ENCODE measurements around the gene CSN3. TPM values are rescaled to one million over a fixed set of nuclear protein-coding genes. Genes with fewer than 3 reads are reported as not detected.
"Not testable (repeated sequence)": the region's sequence is repeated elsewhere in the genome, so short reads cannot be mapped to it uniquely, and the experiment has no call there.

The CSN3 gene, protein sequence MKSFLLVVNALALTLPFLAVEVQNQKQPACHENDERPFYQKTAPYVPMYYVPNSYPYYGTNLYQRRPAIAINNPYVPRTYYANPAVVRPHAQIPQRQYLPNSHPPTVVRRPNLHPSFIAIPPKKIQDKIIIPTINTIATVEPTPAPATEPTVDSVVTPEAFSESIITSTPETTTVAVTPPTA
- total RNA-seq (2014; rRNA removed; shearing (Covaris generic)) = not detected in 2 replicates

DNA sequence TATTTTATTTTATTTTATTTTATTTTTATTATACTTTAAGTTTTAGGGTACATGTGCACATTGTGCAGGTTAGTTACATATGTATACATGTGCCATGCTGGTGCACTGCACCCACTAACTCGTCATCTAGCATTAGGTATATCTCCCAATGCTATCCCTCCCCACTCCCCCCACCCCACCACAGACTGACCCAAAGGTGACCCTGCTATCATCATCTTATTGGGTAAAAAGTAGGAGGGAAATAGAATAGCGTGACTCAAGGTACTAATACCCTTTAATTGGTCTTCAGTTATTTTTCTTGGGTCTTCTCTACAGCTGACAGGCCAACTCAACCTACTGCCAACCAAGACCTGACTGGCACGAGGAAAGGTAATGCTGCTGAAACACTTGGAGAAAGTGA, at the start of gene CSN3:
Gene CSN3, plus strand, starts transcription at position 301 of the 400 bp plus-strand sequence. CDS start 2,223 bp downstream, outside the sequence.
- not testable (repeated sequence) for DNase-seq (ENCODE audit: low spot score)

DNA sequence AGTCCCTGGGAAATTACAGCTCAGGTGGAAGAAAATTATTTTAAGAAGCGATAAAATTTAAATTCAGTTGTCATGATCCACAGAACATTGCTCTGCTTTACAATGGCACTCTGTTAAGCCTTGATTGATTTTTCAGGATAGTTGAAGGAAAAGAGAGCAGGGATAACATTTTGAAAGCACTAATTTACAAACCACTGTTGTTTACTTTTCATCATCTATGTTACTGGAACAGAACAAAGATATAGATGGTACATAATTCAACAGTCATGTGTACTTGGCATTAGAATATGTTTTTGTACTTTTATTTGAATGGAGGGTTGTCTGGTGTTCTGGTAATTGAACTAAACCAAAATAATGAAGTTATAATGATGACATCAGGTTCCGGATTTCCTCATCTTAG, 49.5 kb upstream of the CSN3 start:
- no peak for DNase-seq (ENCODE audit: low spot score)

- no peak for DNase-seq (ENCODE audit: low spot score)
Measured at GRCh38 chr4:70195425-70195824, 47.0 kb upstream of the CSN3 start, which contains the start of gene ODAM. ODAM (plus strand) TSS chr4:70195725; CDS start chr4:70196544, 819 bp downstream.

DNA sequence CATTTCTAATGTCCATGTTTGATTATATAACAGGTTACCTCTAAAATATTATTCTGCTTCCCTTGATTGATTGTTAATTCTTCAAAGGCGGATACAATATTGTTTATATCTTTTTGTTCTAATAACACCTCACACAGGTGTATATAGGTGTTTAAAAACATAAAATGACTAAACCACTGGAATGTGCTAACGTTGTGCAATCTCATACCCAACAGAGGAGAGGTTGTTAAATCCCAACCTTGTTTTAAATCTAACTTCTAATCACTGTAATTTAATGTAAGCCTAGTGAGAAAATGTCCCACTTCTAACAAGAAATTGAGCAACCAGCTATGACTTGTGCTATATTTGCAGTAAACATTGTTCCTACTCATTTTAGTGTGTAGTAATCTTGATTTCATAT, 45.5 kb upstream of the CSN3 start:
- no peak for DNase-seq (ENCODE audit: low spot score)

DNA sequence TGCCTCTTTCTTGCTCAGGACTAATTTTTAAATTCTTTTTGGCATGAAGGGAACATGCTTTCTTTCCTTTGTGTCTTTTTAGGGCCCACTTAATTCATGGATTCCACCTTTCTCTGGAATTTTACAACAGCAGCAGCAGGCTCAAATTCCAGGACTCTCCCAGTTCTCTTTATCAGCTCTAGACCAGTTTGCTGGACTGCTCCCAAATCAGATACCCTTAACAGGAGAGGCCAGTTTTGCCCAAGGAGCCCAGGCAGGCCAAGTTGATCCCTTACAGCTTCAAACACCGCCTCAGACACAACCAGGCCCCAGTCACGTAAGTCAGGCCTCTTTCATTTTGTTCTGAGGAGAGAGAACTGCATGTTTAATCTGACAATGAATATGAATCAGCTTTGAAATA, 44.6 kb upstream of the CSN3 start:
- no peak for DNase-seq (ENCODE audit: low spot score)

DNA sequence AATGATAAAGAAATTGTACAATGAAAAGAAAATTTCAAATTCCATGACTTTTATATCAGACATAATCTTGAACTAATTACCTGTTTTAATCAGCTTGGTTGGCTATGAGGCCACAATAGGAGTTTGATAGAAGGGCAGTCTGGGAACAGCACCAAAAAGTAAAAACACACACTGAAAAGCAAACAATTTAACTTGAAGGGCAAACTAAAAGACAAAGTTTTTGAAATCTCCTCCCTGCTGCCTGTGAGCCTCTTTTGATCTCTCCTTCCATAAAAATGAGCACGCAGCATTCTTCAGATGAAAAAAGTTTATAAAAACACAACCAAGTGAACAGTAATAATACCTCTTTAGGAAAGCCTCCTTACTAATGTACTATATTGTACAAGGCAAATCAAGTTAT, 38.8 kb upstream of the CSN3 start:
- no peak for DNase-seq (ENCODE audit: low spot score)

DNA sequence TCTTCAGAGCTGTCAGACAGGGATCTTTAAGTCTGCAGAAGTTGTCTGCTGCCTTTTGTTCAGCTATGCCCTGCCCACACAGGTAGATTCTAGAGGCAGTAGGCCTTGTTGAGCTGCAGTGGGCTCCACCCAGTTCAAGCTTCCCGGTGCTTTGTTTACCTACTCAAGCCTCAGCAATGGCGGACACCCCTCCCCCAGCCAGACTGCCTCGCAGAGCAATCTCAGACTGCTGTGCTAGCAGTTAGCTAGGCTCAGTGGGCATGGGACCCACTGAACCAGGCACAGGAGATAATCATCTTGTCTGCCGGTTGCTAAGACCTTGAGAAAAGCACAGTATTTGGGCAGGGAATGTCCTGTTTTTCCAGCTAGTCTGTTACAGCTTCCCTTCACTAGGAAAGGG, 29.6 kb upstream of the CSN3 start:
- DNase-seq (ENCODE audit: low spot score) = not testable (repeated sequence)

- not testable (repeated sequence) for DNase-seq (ENCODE audit: low spot score)
Measured at GRCh38 chr4:70216109-70216508, 26.3 kb upstream of the CSN3 start.

DNA sequence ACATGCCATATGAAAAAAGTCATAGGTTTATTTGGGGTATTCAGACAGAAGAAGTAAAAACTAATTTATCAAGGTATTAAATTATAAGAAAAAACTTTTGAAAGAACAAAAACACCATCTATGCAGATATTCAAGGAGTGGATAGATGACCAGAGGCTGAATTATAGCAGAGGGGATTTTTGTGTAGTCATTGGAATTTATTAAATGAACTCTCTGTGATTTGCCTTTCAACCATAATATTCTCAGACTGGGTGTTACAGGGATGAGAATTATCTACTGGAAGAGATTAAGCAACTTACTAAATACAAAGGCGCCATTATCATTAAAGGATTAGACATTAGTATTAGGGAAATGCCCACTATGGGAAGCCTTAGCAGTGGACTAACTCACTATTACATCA, 25.8 kb upstream of the CSN3 start:
- DNase-seq (ENCODE audit: low spot score) = not testable (repeated sequence)

DNA sequence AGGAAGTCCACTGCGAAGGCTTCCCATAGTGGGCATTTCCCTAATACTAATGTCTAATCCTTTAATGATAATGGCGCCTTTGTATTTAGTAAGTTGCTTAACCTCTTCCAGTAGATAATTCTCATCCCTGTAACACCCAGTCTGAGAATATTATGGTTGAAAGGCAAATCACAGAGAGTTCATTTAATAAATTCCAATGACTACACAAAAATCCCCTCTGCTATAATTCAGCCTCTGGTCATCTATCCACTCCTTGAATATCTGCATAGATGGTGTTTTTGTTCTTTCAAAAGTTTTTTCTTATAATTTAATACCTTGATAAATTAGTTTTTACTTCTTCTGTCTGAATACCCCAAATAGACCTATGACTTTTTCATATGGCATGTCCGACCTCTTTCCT, 21.0 kb upstream of the CSN3 start:
- DNase-seq (ENCODE audit: low spot score) = not testable (repeated sequence)

- not testable (repeated sequence) for DNase-seq (ENCODE audit: low spot score)
Measured at GRCh38 chr4:70221818-70222217, 20.6 kb upstream of the CSN3 start.

GRCh38 chr4:70225824-70226223, 16.6 kb upstream of the CSN3 start, which contains the start of gene FDCSP:
FDCSP (plus strand) TSS chr4:70226124; CDS start chr4:70231195, 5,071 bp downstream.
- DNase-seq (ENCODE audit: low spot score) = no peak

DNA sequence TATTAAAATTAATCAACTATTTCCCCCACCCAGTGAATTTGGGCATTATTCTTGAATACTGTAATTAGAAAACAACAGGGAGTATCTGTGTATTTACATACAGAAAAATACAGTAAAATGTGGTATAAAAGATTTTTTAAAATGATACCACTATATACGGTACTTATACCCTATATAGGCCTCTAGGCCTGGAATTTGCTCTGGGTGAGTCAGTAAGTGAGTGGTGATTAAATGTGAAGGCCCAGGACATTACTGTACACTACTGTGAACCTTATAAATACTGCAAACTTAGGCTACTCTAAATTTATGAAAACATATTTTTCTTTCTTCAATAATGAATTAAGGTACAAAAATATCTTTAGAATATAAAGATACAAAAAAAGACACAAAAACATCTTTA, 6.3 kb upstream of the CSN3 start:
- no peak for DNase-seq (ENCODE audit: low spot score)

GRCh38 chr4:70239131-70239883, 3.1 kb upstream of the CSN3 start:
- no peak for DNase-seq (ENCODE audit: low spot score)

DNA sequence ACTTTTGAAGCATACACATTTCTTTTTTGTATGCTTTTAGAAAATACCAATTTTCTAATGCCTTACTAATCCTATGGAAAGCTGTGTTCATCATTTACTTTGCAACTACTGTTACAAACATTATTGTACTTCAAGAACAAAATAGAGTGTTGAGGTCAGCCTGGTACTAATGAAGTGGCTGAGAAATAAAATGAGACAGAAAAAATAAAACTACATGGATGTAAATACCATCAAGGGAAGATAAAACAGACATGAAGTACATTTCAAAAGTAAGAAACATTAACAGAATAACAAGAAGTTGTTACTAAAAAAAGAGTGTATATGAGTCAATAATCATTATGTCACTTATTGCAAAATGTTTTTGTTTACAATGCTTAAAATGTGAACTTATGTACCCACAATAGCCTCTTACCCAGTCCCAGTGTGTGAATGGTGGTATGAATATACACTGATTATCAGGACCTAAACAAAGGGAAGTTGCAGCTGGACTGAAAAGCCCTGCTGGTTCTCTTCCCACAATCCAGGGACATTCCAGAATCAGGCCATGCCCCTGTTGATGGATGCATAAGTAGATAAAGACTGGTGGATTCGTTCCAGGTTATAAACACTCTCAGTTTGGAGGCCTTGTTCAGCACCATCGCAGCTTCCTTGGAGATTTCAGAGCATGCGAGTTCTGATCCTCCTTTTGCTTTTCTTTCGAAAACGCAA, 2.4 kb upstream of the CSN3 start:
- peak; percentile 66 for DNase-seq (ENCODE audit: low spot score)

DNA sequence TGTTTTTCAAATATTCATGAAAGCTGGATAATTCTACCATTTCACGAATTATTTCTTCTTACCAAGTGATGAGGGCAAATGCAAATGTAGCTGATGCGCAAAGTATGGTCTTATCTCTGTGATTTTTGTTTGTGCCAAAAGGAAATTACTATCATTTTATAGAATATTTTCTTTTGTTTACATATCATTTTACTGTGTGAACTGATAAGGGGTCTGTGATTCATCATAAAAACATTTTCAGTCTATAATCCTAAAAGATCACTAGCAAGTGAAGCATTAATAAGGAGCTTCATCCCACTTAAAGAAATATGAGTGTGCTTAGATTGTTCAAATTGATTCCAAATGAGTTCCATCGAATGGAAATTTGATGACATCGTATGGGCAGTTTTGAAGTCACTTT, 694 bp downstream of the CSN3 start:
- DNase-seq (ENCODE audit: low spot score) = no peak

GRCh38 chr4:70251250-70251944, 9.0 kb downstream of the CSN3 start:
- no peak for DNase-seq (ENCODE audit: low spot score)

DNA sequence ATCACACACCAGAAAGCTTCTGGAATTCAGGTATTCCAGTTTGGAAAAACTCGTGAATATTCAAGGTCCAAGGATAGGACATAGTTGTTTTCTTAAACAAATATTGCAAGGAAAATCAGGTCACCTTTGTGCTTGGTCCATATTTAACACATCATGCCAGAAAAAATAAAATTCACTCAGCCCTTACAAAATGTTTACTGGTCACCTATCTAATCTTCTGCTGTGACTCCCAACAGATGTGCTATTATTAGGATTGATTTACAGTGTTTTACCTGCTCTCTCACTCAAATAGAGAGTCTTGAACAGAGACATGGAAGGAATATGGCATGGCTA, 9.5 kb downstream of the CSN3 start:
- no peak for DNase-seq (ENCODE audit: low spot score)

DNA sequence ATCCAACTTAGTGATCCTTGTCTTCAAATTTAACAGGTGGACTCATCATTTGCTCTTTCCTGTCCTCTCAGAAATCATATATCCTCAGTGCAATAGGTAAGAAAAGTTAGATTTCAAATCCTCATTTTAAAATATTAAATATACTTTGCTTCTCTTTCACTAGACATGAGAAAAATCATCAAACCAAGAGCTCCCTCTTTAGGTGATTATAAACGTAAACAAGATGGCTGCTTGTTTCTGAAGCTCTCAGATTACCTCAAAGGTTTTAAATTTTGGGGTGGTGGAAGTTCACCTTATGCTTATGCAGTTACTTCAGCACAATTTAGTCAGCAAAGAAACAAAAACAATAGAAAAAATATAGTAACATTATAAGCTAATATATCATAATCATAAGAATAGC, 27.3 kb downstream of the CSN3 start:
- DNase-seq (ENCODE audit: low spot score) = peak; percentile 30

- DNase-seq (ENCODE audit: low spot score) = no peak
Measured at GRCh38 chr4:70277121-70277520, 34.7 kb downstream of the CSN3 start.

DNA sequence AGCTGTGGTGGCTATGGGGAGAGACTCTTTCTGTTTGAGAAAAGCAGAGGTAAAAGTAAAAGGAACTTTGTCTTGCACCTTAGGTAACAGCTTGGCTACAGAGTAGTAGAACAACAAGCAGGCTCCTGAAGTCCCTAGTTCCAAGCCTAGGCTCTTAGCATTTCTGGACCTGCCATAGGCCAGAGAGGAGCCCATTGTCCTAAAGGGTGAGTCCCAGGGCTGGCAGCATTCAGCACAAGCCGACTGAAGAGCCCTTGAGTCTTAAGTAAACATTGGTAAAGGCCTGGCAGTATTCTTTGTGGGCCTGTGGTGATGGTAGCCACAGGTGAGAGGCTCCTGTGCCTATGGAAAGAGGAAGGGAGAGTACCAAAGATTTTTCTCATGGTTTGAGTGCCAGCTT, 38.2 kb downstream of the CSN3 start:
- DNase-seq (ENCODE audit: low spot score) = no peak

DNA sequence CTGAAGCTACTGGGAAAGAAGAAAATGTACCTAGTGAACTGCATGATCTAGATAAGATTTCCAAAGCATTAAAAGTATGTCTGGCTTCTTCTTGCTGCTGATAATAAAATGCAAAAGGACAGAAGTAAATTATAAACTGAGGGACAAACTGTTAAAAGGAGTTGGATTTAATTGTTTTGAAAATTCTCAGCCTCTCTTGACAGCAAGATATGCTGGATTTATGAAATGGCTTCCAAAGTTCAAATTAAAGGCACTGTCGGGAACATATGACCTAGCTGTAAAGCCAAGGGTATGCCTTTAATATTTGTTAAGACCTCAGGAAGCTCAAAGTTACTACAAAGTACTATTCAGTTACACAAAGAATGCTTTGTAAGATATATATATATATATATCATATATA, 46.3 kb downstream of the CSN3 start:
- DNase-seq (ENCODE audit: low spot score) = no peak
